Amniotic epithelial cell (primary cell): ENCODE measurements around the gene MROH2B.

ENCODE experiments used
- DNase-seq: peaks from one replicate; pipeline ENCODE4 v3.0.0-alpha.2; 2010; ENCODE audit warnings: low read depth

Gene MROH2B

DNA sequence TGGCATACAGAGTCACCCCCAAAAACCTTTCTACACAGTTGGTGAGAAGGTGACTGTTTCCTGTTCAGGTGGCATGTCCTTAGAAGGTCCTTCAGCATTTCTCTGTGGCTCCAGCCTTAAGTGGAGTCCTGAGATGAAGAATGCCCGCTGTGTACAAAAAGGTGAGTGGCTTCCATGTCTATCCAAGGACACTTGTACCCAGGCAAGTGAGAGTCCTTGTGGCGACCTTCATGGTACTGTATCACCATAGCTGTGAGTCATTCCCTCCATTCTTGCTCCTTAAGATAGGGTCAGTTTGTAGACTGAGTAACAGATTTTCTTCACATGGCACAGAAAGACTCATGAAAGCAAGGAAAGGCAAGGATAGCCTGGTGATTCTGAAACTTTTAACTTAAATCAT, 98.7 kb downstream of the MROH2B start:
- no peak for DNase-seq

DNA sequence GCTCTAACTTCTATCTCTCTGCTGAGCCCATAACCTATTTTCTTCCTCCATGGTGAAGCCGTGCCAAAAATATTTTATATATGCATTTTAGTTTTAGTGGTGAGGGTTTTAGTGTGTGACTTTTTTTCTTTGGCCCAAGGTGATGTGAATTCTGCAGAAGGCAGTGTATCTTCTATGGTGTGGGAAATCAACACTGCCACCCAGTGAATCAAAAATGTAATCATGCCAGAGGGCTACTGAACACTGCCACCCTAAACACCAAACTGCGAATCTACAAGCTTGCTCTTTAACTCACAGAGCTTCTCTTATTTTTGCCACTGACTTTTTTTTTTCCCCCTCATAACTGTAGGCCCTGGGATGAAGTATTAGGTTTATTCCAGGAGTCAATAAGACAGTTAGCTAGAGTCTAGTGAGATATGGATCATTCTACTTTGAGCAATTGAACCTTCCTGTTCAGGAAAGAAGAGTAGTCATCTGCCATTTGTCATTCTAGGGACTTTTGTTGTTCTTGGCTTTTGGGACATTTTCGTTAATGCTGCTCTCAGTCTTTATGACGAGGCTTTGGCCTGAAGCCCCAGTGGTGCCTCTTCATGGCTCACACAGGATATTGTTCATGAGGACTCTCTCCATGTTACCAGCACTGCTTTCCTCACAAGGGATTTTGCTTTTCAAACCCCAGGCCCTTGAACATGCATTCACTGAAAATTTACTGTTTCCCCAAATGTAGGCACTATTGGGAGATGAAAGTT, 108.8 kb downstream of the MROH2B start:
- no peak for DNase-seq

DNA sequence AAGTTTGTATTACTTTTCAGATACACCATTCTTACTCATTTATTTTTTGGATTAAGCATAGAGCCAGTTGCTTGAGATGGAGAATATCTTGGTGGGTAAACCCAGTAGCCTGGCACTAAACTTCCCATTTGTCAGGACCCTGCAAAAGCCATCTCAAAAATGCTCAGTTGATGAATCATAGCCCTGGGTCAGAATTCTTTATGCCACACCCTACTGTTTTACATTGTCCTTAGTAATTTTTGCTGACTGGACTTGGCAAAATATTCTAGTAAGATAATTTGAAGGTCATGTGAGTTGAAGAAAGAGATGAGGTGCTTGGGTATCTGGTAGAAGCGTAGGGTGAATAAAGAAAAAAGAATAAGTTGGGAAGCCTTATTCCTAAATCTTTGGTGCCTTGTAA, 111.1 kb downstream of the MROH2B start:
- no peak for DNase-seq

GRCh38 chr5:40958811-40959210, 112.3 kb downstream of the MROH2B start:
- DNase-seq: no peak

DNA sequence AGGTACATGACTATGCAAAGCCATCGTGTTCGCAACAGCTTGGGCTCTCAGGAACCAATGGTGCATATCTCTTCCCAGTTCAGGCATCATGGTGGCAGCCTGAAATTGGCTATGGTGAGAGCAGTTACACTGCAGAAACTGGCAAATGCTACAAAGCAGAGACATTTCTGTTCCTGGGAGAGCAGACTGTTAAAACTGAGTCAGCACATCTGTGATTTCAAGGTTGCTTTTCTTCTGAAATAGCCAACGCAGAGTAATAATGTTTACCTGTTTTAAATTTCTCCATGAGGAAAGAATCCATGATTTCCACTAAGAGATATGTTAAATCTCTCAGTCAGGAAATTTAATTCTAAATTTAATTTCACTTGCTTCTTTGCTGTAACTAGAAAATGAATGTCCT, 114.1 kb downstream of the MROH2B start:
- DNase-seq: no peak

GRCh38 chr5:40955313-40955712, 115.8 kb downstream of the MROH2B start:
- no peak for DNase-seq
